Choroid plexus epithelial cell (primary cell): ENCODE results near the gene TBCEL.

ENCODE experiments used
- DNase-seq: peaks from one replicate; pipeline ENCODE4 v3.0.0-alpha.2; 2010; ENCODE audit warnings: low read depth
- H3K4me3 ChIP-seq: 2 replicates; pipeline ENCODE4 v1.5.1; 2011; ENCODE audit warnings: low read depth, mild to moderate bottlenecking, control low read depth, low read length, moderate library complexity
- CTCF ChIP-seq: conservative IDR thresholded peaks from 2 replicates; pipeline ENCODE4 v1.5.1; 2011; ENCODE audit warnings: low read depth, mild to moderate bottlenecking, control low read depth, inconsistent platforms, low read length, moderate library complexity

TBCEL gene

GRCh38 chr11:121023848-121024751, at the start of gene TBCEL:
TBCEL (plus strand) TSS chr11:121024102; CDS start chr11:121045691, 21,589 bp downstream.
- no peak for TF ChIP-seq CTCF
- DNase-seq, result peak; percentile 89
- peak within 1 kb of the TSS; percentile 74 for H3K4me3 ChIP-seq

DNA sequence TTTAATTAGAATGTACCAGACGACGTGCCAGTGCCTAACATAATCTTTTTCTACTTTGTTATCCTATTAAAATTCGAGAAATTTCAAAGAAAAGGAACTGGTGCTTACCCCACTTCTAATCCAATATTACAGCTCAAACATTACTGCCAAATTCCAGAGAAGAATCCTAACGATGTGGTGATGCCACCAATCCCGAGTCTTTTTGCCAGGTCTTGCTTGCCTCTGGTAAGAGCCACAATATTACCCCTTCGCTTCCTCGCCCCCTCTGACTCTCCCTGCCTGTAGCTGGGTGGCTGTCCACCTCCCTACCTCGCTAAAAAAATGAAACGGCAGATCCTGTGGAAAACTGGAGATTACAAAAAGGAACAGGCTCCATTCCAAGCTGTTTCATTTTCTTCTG, 49.4 kb upstream of the TBCEL start:
- H3K4me3 ChIP-seq, result no peak overlapping the region
- no peak for DNase-seq
- TF ChIP-seq CTCF, result no peak

DNA sequence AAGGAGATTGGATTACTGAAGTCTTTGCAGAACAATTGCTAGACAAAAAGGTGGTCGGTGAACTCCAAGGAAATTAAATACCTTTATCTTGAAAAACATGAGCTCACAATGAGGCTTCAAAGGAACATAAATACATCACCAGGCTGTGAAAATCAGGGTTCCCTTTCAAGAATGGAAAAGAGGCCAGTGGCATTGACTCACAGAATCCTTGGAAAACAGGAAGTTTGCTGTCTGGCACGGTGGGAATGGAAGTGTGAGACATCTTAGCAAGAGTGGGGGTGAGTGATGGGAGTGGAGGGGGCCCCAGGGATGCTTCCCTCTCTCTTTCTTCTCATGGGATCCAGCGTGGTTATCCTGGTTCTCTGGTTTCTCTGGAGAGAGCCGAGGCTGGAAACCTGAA, 48.9 kb upstream of the TBCEL start:
- no peak overlapping the region for H3K4me3 ChIP-seq
- TF ChIP-seq CTCF, result no peak
- DNase-seq, result no peak

- H3K4me3 ChIP-seq, result no peak overlapping the region
- no peak for DNase-seq
- no peak for TF ChIP-seq CTCF
Measured at GRCh38 chr11:120977266-120978137, 46.4 kb upstream of the TBCEL start.

GRCh38 chr11:120978701-120979100, 45.2 kb upstream of the TBCEL start:
- no peak overlapping the region for H3K4me3 ChIP-seq
- no peak for DNase-seq
- no peak for TF ChIP-seq CTCF

DNA sequence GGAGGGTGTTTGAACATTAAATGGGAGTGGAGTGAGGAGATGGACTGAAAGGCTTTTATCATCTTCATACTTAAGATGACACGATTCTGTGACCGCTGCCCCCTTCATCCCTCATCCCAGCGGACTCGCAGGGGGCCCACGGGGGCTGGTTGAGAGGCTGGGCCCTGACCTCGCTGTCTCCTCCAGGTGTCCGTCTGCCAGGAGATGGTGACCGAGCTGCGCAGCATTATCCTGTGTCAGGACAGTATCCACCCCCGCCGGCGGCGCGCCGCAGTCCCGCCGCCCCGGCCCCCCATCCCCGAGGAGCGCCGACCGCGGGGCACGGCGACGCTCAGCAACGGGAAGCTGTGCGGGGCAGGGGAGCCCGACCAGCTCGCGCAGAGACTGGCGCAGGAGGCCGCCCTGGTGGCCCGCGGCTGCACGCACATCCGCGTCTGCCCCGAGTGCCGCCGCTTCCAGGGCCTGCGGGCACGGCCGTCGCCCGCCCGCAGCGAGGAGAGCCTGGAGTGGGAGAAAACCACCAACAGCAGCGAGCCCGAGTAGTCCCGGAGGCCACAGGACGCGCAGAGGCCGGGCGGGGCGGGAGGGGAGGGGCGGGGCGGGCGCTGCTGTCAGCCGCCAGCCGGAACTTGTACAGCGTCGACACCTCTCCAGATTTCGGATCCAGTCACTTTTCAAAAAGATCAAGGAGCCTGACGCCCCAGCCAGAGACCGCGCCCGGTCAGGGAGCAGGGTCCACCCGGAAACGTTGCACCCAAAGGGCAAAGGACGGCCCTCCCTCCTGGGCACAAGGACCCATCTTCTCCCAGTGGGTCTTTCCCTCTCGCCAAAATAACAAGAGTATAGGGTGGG, 38.0 kb upstream of the TBCEL start:
- TF ChIP-seq CTCF, result no peak
- H3K4me3 ChIP-seq, result peak overlapping the region; percentile 46
- peak; percentile 45 for DNase-seq
